T-helper 17 cell (primary cell): ENCODE results near the gene TBC1D1. TPM values are rescaled to one million over a fixed set of nuclear protein-coding genes. Genes with fewer than 3 reads are reported as not detected.

ENCODE experiments used
- ATAC-seq: fragments of 150-1000 bp; cut with Tn5 transposase; 2 replicates; pipeline ENCODE4 v1.10.0; 2021; ENCODE audit warnings: mild to moderate bottlenecking, moderate library complexity
- DNase-seq, 3 donors: peaks; one replicate each; pipeline versions ENCODE4 v3.0.0 to v3.0.0-alpha.2; 2020 to 2021
- H3K9me3 ChIP-seq: one replicate; pipeline ENCODE4 v1.7.0; 2013; ENCODE audit warnings: low read length, mild to moderate bottlenecking; ENCODE audit not compliant: control insufficient read depth, poor library complexity, severe bottlenecking
- H3K27ac Mint-ChIP-seq: one replicate; pipeline ENCODE4 v1.8.0; 2022; ENCODE audit warnings: mild to moderate bottlenecking, moderate library complexity, mixed read lengths
- H3K27me3 Mint-ChIP-seq: one replicate; pipeline ENCODE4 v1.8.0; 2022; ENCODE audit warnings: mixed read lengths
- H3K36me3 Mint-ChIP-seq: one replicate; pipeline ENCODE4 v1.8.0; 2022; ENCODE audit warnings: low read depth, mixed read lengths
- H3K4me1 Mint-ChIP-seq: one replicate; pipeline ENCODE4 v1.8.0; 2022; ENCODE audit warnings: mild to moderate bottlenecking, mixed read lengths
- H3K4me3 Mint-ChIP-seq: one replicate; pipeline ENCODE4 v1.8.0; 2022; ENCODE audit warnings: mild to moderate bottlenecking, moderate library complexity, mixed read lengths
- total RNA-seq, 4 donors: library from RNA in 2 of 4; stranded (reverse) in 2 of 4; gene quantifications; one replicate each; pipeline ENCODE4 v1.2.3 and lab custom pipeline; 2022 to 2026

TBC1D1 gene
- total RNA-seq, 2 donors from 2014 or later: 45.5 to 51.1 TPM

- Mint-ChIP-seq H3K4me1 (peaks cover 2% of the 10 kb centered on the region), H3K27ac (no peak overlapping the region), H3K4me3 (no peak overlapping the region), H3K27me3 (no peaks in the 10 kb centered on the region), H3K36me3 (peaks cover 9% of the 10 kb centered on the region)
- H3K9me3 ChIP-seq: no peaks in the 10 kb centered on the region
- ATAC-seq: no peak
- no peak for DNase-seq
These were observed 185.3 kb downstream of the TBC1D1 start for GRCh38 chr4:38076153-38076669.

DNA sequence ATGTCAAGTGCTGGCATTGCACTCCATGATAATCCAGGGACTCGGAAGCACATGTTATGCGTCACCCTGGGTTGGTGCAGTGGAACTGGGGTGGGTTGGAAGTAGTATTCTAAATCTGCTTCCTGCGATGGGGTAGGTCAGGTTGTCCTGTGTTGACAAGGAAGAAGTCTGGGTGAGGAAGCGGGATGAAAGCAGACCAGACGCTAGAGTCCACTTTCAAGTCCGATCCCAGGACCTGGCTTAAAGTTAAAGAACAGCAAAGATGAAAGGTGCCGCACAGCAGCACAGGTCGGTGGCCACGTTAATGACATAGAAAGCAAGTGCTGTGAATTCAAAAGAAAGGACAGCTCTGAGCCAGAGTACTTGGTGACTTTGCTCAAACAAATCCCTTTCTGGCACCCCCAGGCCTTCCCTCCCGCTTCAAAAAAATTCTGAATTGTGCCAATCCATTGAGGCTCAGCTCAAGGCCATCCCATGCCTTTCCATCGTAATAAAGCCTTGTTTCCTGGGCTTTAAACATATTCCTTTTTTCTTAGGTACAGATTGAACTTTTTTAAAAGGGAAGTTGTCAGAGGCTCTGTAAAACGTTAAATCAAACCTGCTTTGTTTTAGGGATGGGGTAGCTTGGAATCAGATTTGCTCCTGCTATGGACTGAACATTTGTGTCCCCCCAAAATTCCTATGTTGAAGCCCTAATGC is 187.1 kb downstream of the TBC1D1 start:
- Mint-ChIP-seq H3K4me1 (peaks cover 4% of the 10 kb centered on the region), H3K4me3 (no peak overlapping the region), H3K36me3 (peaks cover 11% of the 10 kb centered on the region), H3K27me3 (no peaks in the 10 kb centered on the region), H3K27ac (peak overlapping the region; percentile 81)
- DNase-seq (no peak), ATAC-seq (no peak)
- no peaks in the 10 kb centered on the region for H3K9me3 ChIP-seq

GRCh38 chr4:38078590-38079421 is 187.9 kb downstream of the TBC1D1 start:
- H3K9me3 ChIP-seq: no peaks in the 10 kb centered on the region
- H3K27ac Mint-ChIP-seq: peak overlapping the region; percentile 81
- H3K4me1 Mint-ChIP-seq: peaks cover 5% of the 10 kb centered on the region
- no peak overlapping the region for H3K4me3 Mint-ChIP-seq
- no peaks in the 10 kb centered on the region for H3K27me3 Mint-ChIP-seq
- peaks cover 9% of the 10 kb centered on the region for H3K36me3 Mint-ChIP-seq
- DNase-seq (no peak), ATAC-seq (no peak)

DNA sequence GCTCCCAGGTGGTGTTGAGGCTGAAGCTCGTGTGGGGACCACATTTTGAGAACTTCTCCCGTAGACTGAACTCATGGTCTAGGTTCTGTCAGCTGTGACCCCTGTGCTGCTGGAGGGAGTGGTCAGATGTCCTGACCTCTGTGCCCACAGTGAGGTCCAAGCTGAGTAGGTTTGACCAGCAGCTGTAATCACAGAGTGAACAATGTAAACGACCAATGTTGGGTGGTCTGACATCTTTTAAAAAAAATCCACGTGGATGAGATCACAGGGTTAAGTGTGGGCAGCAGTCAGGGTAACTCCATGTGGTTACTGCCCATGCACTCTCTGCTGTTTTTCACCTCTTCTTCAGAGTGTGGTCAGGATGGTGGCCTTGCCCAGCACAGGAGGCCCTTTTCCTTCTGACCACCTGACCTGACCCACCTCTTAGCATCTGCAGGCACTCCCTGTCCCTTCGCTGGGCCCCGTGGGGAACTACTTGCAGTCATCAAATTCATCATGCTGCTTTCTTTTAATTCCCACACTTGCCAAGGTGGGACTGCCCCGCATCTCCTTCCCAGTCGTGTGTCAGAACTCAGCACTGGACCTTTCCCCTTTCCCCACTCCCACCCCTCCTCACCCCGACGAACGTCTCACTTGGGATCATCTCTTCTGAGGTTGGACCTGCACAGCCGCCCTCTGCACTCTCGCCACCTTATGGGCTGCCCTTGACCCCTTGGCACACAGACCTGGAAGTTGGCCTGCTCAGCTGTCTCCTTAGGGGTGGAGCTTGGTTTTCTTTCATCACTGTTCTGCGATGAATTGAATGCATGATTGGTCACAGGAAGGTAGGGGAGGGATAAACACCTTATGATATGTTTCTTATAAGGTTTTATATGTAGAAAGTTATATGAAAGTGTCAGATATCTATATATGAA is 189.4 kb downstream of the TBC1D1 start:
- ATAC-seq: no peak
- H3K9me3 ChIP-seq: no peaks in the 10 kb centered on the region
- no peak for DNase-seq
- Mint-ChIP-seq H3K27me3 (no peaks in the 10 kb centered on the region), H3K36me3 (peaks cover 9% of the 10 kb centered on the region), H3K4me3 (no peak overlapping the region), H3K4me1 (peaks cover 5% of the 10 kb centered on the region), H3K27ac (no peak overlapping the region)

DNA sequence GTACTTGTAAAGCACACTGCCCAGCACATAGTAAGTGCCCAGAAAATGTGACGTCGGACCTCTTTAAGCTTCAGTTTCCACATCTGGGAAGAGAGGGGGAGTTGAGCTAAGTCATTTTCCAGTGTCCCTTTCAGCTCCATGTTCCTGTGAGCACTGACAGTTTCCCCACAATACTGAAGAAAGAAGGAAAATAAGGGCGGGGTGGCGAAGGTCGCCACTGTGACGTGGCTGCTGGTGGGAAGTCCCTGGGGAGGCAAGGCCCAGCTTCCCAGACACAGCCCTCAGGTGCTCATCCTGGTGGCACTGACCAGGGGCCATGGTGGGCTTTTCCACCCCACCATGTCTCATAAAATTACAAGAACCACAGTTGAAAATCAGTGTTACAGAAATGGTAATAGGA is 191.1 kb downstream of the TBC1D1 start:
- peaks cover 9% of the 10 kb centered on the region for H3K36me3 Mint-ChIP-seq
- H3K27ac Mint-ChIP-seq: no peak overlapping the region
- ATAC-seq (no peak), DNase-seq (no peak)
- H3K4me1 Mint-ChIP-seq: peaks cover 5% of the 10 kb centered on the region
- no peak overlapping the region for H3K4me3 Mint-ChIP-seq
- no peaks in the 10 kb centered on the region for H3K27me3 Mint-ChIP-seq
- no peaks in the 10 kb centered on the region for H3K9me3 ChIP-seq

DNA sequence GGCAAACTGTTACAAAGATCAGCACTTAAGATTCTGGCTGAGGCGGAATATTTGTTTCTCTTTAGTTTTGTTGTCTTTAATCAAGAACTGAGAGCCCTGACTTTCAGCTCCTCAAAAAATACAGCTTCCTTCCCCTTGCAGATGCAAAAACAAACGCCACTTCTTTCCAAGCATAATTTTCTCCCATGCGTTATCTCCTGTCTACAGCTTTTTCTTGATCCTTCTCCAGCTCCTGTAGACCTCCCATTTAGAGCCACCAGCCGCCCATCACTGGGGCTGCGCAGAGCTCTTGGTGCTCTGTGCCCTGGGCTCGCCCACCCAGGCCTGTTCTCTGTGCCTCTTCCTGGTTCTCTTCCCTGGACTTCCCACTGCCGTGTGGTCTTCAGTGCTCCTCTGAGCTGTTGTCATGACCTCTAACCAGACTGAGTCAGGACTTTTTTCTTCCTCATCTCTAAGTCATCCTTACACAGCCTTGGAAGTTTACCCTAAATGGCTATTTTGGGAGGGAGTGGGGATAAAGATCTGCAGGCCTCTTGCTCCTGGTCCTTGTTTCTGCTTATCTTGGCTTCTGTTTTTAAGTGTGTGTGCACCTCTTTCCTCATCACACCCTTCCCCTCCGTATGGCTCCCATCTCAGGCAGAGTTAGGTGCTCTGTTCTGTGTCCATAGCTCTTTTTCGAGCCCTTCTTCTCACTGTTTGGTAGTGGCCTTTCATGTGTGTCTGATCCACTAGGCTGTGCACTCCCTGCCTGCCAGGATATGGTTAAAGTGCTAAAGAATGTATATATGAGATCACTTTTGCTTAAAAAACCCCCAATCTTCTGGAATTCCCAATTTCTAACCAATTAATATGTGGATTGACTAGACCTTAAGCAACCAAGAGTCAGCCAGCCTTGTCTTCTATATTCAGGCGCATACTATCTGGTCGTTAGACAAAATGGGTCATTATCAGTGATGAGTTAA is 191.8 kb downstream of the TBC1D1 start:
- ATAC-seq (no peak), DNase-seq (no peak)
- Mint-ChIP-seq H3K4me3 (no peak overlapping the region), H3K36me3 (peaks cover 9% of the 10 kb centered on the region), H3K27ac (peak overlapping the region; percentile 47), H3K27me3 (no peaks in the 10 kb centered on the region), H3K4me1 (peaks cover 7% of the 10 kb centered on the region)
- no peaks in the 10 kb centered on the region for H3K9me3 ChIP-seq

DNA sequence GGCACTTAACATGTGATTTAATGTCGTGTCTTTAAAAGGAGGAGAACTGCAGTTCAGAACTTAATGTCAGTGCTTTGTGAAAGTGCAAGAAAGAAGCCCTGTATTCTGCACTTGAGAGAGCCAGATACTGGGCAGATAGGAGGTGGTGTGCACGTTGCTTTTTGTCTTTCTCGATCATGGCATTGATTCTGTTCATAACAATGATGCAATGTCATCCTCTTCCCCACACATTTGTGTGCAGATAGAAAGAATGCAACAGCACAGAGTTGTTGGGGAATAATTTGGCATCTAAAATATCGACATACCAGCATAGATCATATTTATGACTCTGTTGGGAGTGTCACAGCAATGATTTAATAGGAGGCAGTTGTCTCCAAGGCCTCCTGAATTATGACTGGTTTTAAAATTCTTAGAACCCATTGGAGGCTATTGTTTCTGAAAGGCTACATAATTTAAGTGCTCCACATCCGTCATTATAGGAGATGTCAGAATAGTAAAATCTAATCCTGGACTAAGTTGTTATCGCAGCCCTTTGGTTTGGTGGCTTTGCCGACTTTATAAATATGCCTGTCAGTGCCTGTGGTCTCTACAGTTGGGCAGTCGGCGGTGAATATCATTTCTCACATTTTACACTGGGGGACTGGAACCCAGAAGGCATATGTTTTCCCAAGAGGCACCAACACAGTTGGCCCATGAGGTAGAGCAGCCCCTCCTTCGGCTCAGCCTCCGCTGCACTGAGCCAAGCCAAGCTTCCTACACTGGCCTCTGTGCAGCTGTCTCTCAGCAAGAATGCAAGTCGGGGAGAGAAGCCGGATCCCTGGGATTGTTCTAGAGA is 194.2 kb downstream of the TBC1D1 start:
- no peaks in the 10 kb centered on the region for H3K9me3 ChIP-seq
- DNase-seq (no peak), ATAC-seq (no peak)
- Mint-ChIP-seq H3K27ac (no peak overlapping the region), H3K27me3 (no peaks in the 10 kb centered on the region), H3K4me1 (peaks cover 10% of the 10 kb centered on the region), H3K4me3 (no peak overlapping the region), H3K36me3 (peaks cover 7% of the 10 kb centered on the region)

DNA sequence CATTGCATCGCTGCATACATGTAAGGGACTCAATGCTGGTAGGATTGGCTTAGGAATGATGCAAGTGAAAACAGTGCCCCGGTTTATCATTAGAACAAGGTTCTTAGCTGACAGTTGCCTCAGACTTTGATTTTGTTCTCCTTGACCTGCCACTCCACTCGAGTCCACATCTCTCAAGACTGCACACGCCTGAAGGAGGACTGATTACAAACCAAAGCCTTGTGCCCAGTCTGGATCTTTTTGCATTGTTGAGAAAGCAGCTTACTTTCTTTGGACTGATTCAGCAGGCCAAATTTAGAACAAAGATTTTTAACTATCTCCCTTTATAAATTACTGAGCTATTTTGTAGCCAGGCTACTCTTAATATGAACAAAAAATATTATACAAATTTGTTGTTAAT is 194.9 kb downstream of the TBC1D1 start:
- H3K9me3 ChIP-seq: no peaks in the 10 kb centered on the region
- H3K4me3 Mint-ChIP-seq: no peak overlapping the region
- peaks cover 7% of the 10 kb centered on the region for H3K36me3 Mint-ChIP-seq
- no peak overlapping the region for H3K27ac Mint-ChIP-seq
- no peaks in the 10 kb centered on the region for H3K27me3 Mint-ChIP-seq
- no peak for ATAC-seq
- H3K4me1 Mint-ChIP-seq: peaks cover 14% of the 10 kb centered on the region
- no peak for DNase-seq

- DNase-seq (no peak), ATAC-seq (no peak)
- Mint-ChIP-seq H3K27me3 (no peaks in the 10 kb centered on the region), H3K4me3 (no peak overlapping the region), H3K4me1 (peaks cover 14% of the 10 kb centered on the region), H3K27ac (no peak overlapping the region), H3K36me3 (peaks cover 10% of the 10 kb centered on the region)
- no peaks in the 10 kb centered on the region for H3K9me3 ChIP-seq
These were observed 195.4 kb downstream of the TBC1D1 start for GRCh38 chr4:38086151-38086848.

DNA sequence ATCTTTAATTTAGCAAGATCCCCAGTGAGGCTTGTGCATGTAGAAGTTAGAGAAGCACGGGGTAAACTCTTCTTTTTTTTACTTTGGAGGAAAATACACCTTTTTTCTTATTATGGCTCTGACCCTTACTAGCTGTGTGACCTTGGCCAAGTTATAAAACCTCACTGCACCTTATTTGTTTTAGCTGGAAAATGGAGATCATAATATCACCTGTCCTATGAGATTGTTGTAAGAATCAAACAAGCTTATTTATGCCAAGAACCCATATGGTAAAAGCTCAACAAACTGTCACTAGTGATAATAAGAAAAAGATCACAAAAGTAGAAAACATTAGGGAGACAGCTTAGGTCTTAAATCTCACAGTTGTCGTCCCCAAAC is 196.0 kb downstream of the TBC1D1 start:
- no peaks in the 10 kb centered on the region for H3K9me3 ChIP-seq
- no peak for DNase-seq
- Mint-ChIP-seq H3K27me3 (no peaks in the 10 kb centered on the region), H3K36me3 (peaks cover 12% of the 10 kb centered on the region), H3K4me1 (peaks cover 14% of the 10 kb centered on the region), H3K4me3 (no peak overlapping the region), H3K27ac (no peak overlapping the region)
- no peak for ATAC-seq

- Mint-ChIP-seq H3K36me3 (peaks cover 8% of the 10 kb centered on the region), H3K4me3 (no peak overlapping the region), H3K27me3 (no peaks in the 10 kb centered on the region), H3K27ac (no peak overlapping the region), H3K4me1 (peaks cover 11% of the 10 kb centered on the region)
- DNase-seq (no peak), ATAC-seq (no peak)
- no peaks in the 10 kb centered on the region for H3K9me3 ChIP-seq
These were observed 197.4 kb downstream of the TBC1D1 start for GRCh38 chr4:38088321-38088720.
